ENCODE data around the gene CEACAM6.
A peak's percentile ranks its signal among the peaks of the same experiment; 100 is the strongest.
"Not testable (repeated sequence)": the region's sequence is repeated elsewhere in the genome, so short reads cannot be mapped to it uniquely, and the experiment has no call there.

The CEACAM6 gene

DNA sequence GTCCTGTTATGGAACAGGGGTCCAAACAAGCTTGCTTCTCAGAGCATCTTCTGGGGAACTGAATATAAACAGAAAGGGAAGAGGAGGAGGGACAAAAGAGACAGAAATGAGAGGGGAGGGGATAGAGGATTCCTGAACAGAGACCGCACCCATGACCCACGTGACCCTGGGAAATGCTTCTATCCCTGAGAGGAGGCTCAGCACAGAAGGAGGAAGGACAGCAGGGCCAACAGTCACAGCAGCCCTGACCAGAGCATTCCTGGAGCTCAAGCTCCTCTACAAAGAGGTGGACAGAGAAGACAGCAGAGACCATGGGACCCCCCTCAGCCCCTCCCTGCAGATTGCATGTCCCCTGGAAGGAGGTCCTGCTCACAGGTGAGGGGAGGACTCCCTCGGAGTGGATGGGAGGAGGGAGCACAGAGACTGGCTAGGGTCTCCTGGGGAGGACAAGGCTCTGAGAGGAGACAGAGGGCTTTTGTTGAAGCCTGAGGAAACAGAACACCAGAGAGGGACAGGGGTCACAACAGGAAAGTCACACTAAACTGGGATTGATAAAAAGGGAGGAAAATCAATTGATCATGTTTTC lies at the start of gene CEACAM6:
TSS of gene CEACAM6 (plus strand) at position 203 of the 586 bp plus-strand sequence. CDS start at position 312, 109 bp downstream.
- no peak for DNase-seq (ENCODE audit: low spot score)

DNA sequence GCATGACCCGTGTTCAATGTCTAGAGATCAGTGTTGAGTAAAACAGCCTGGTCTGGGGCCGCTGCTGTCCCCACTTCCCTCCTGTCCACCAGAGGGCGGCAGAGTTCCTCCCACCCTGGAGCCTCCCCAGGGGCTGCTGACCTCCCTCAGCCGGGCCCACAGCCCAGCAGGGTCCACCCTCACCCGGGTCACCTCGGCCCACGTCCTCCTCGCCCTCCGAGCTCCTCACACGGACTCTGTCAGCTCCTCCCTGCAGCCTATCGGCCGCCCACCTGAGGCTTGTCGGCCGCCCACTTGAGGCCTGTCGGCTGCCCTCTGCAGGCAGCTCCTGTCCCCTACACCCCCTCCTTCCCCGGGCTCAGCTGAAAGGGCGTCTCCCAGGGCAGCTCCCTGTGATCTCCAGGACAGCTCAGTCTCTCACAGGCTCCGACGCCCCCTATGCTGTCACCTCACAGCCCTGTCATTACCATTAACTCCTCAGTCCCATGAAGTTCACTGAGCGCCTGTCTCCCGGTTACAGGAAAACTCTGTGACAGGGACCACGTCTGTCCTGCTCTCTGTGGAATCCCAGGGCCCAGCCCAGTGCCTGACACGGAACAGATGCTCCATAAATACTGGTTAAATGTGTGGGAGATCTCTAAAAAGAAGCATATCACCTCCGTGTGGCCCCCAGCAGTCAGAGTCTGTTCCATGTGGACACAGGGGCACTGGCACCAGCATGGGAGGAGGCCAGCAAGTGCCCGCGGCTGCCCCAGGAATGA lies 48.4 kb upstream of the CEACAM6 start:
- DNase-seq (ENCODE audit: low spot score) = peak; percentile 83

DNA sequence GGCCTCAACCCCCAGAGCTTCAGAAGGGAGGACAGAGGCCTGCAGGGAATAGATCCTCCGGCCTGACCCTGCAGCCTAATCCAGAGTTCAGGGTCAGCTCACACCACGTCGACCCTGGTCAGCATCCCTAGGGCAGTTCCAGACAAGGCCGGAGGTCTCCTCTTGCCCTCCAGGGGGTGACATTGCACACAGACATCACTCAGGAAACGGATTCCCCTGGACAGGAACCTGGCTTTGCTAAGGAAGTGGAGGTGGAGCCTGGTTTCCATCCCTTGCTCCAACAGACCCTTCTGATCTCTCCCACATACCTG lies 47.9 kb upstream of the CEACAM6 start:
- DNase-seq (ENCODE audit: low spot score) = no peak

DNA sequence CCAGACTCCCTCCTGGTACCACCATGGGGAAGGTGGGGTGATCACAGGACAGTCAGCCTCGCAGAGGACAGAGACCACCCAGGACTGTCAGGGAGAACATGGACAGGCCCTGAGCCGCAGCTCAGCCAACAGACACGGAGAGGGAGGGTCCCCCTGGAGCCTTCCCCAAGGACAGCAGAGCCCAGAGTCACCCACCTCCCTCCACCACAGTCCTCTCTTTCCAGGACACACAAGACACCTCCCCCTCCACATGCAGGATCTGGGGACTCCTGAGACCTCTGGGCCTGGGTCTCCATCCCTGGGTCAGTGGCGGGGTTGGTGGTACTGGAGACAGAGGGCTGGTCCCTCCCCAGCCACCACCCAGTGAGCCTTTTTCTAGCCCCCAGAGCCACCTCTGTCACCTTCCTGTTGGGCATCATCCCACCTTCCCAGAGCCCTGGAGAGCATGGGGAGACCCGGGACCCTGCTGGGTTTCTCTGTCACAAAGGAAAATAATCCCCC lies 47.4 kb upstream of the CEACAM6 start:
- DNase-seq (ENCODE audit: low spot score) = no peak

DNA sequence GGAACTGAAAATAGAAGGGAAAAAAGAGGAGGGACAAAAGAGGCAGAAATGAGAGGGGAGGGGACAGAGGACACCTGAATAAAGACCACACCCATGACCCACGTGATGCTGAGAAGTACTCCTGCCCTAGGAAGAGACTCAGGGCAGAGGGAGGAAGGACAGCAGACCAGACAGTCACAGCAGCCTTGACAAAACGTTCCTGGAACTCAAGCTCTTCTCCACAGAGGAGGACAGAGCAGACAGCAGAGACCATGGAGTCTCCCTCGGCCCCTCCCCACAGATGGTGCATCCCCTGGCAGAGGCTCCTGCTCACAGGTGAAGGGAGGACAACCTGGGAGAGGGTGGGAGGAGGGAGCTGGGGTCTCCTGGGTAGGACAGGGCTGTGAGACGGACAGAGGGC lies 46.8 kb upstream of the CEACAM6 start, which contains the start of gene CEACAM5:
TSS of gene CEACAM5 (plus strand) at position 146 of the 400 bp plus-strand sequence. CDS start at position 252, 106 bp downstream.
- no peak for DNase-seq (ENCODE audit: low spot score)

DNA sequence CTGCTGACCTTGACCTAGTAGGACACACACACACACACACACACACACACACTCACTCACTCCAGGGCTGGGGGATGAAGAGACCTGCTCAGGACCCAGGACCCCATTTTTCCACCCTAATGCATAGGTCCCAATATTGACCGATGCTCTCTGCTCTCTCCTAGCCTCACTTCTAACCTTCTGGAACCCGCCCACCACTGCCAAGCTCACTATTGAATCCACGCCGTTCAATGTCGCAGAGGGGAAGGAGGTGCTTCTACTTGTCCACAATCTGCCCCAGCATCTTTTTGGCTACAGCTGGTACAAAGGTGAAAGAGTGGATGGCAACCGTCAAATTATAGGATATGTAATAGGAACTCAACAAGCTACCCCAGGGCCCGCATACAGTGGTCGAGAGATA lies 45.8 kb upstream of the CEACAM6 start:
- not testable (repeated sequence) for DNase-seq (ENCODE audit: low spot score)

DNA sequence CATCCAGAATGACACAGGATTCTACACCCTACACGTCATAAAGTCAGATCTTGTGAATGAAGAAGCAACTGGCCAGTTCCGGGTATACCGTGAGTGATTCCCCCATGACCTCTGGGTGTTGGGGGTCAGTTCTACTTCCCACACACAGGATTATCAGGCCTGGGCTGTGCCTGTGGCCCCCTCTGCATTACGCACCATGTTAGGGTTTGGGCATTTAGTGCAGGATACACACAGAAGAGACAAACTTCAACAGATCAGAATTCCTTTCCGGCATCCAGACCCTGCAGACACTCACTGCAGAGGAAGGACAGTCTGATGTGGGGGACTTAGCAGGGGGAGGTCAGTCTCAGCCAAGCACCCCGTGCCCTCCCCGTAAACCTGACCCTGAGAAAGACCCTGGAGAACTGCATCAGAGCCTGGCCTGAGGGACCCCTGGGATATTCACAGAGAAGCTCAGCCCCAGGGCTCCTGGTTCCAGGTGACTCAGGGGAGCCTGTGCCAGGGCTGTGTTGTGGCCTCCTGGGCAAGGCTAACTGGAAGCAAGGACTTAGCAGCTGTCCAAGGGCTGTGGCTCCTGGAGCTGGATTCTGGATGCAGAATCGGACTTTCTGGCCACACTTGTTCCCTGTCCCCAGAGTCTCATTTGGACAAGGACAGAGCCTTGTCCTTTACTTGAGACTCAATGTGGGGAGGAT lies 45.2 kb upstream of the CEACAM6 start:
- no peak for DNase-seq (ENCODE audit: low spot score)

DNA sequence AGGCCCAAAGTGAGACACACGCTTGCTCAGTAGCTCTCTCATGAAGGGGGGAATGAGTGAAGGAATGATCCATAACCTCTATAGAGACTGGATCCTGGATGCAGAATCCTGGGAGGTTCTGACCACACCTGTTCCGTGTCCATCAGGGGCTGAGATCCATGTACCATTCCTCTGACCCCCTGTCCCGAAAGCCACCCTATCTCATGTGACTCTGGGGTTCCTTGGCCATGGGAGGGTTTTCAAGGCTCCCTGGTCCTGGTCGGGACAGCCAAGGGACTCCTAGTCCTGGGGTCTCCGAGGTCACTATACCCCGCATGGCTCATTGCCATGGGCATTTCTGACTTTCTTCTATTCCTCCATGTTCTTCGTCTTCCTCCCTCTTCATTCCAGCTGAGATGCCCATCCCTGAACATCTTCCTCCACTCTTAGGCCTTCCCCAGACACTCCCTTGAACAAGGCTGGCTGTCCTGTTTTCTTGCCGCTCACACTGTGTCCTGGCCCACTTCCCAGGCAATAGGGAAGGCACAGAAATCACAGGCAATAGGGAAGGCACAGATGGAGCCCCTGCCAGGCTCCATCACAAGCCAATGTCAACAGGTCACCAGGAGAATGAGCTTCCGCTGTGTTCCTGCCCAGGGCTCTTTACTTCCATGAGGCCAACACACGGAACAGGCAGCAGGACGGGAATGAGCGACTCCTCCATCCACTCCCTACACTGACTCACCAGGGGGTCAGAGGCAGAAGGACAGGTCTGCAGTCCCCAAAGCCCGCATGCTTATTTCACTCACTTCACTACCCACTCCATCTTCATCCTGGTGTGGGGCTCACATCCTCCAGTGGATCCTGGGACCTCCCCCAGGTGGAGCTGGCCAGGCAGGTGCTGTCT lies 43.7 kb upstream of the CEACAM6 start:
- no peak for DNase-seq (ENCODE audit: low spot score)

DNA sequence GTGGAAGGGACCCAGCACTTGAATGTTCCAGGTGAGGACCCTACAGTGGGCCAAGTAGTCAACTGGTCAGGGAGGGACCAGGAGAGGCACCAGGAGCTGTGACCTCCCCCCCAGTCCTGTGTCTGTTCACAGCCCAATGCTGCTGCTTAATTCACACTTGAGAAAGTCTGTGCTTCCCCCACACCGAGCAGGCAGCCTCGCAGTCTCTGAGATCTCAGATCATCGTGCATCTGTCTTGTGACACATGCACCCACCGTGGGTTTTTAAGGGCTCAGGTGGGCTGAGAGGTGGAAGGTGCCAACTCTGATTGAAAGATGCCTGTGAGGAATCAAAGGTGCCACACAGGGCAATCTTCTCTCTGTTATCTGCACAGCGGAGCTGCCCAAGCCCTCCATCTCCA lies 40.7 kb upstream of the CEACAM6 start:
- no peak for DNase-seq (ENCODE audit: low spot score)

DNA sequence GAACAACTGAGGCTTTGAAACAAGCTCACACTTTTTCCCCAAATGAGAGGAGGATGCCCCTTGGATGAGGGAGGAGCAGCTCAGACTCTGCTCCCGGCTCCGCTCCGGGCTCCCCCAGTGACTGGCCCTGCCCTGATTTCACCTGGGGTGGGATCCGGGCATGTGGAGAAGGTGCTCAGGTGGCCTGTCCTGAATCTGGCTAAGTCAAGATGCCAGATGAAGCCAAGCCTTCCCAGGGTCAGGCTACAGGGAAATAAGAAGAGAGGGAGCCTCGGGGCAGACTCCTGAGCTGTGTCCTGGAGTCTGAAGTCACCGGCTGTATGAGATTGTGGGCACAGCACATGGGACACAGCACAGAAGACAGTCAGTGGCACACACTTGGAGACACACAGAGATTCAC lies 36.6 kb upstream of the CEACAM6 start:
- no peak for DNase-seq (ENCODE audit: low spot score)

DNA sequence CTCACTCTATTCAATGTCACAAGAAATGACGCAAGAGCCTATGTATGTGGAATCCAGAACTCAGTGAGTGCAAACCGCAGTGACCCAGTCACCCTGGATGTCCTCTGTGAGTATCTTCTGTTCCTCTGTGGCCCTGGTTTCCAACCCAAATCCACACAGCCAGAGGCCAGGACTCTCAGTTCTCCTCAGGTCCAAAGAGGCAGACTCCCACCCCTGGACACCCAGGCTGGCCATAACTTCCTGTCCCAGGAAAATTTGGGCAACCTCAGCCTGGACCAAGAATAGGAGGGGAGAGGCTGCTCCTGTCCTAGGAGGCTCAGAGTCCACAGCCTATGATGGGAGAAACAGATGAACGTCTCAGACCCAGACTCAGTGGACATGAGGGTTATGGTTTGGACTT lies 35.2 kb upstream of the CEACAM6 start:
- DNase-seq (ENCODE audit: low spot score) = no peak

DNA sequence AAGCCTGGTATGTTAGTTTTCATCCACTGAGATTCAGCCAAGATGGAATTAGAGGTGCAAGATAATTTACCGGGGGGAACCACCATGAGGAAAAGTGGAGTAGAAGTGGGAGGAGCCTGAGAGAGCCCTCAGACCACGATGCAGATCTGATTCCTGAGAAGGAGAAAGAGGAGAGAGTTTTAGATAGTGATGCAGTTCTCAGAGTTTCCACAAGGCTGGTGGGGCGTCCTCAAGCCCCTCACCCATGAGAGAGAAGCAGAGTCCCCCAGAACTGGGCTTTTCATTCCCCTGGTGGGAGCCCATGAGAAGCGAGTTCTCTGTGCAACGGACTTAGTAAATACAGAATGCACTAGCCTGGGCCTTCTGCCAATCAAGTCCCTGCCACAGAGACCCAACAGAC lies 28.8 kb upstream of the CEACAM6 start:
- no peak for DNase-seq (ENCODE audit: low spot score)

DNA sequence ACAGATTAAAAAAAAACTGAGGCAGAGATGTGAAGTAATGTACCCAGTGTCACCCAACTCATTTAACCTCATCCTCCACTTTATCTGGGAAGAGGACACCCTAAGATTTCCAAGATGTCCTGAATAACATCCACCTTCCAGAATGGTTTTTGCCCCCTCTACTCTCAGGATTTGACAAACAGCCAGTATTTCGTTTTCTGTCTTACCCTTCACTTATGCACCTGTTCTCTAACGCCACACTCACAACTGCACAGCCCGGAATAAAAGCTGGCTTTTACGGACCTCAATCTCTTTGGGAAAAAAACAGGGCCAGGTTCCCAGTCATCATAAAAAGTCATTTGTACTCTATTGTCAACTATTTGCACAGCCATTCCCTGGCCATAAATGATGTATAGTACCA lies 21.2 kb upstream of the CEACAM6 start:
- DNase-seq (ENCODE audit: low spot score) = no peak

DNA sequence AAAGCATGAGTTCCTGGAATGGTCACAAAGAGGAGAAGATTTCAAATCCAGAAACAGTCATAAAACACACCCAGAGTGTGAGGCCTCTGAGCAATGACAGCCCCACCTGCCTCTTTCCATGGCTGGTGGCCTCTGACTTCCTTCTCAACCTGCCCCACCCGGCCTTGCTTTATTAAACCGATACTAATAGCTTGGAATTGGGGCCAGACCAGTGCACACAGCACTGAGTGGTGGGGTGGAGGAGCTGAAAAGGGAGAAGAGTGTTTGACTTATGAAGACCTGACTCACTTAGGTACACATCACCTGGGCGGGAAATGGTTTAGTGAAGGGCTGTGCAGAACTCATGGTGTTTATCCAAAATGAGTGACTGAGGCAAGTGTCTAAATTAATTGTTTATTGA lies 20.7 kb upstream of the CEACAM6 start:
- no peak for DNase-seq (ENCODE audit: low spot score)

DNA sequence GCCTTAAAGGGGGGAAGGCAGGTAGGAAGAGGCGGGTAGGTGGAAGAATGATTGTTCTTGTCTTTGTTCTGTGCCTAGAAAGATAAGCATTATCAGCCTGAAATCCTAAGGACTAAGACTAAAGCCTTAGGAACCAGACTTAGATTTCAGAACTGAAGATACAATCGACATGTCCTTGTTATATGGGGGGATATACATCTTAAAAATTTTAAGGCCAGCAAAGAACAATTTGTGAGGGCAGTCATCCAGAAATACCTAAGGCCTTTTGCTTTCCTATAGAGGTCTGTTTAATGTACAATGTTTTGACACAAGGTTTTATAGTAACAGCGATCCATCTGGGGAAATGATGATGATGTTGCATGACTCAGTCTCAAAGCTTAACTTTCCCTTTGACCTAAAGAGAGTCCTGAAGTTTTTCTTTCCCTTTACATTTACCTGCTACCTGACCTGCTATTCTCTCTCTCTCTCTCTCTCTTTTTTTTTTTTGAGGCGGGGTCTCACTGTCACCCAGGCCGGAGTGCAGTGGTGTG lies 20.2 kb upstream of the CEACAM6 start:
- no peak for DNase-seq (ENCODE audit: low spot score)

DNA sequence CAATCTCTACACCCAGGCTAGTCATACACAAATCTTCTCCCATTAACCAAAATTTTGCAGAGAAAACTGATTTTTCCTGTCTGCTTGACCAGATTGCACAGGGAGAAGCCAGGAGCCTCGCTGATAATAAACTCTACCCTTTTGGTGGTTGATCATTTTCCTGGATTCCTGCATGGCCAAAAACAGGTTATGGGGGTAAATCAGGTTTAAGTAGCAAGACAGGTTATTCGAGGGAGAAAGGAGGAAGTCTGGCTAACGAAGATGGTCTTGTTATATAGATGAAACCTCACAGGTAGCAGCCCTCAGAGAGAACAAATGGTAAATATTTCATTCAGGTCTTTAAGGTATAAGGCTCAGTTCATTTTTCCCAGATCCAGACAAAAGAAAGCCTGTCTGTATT lies 16.0 kb upstream of the CEACAM6 start:
- DNase-seq (ENCODE audit: low spot score) = no peak

DNA sequence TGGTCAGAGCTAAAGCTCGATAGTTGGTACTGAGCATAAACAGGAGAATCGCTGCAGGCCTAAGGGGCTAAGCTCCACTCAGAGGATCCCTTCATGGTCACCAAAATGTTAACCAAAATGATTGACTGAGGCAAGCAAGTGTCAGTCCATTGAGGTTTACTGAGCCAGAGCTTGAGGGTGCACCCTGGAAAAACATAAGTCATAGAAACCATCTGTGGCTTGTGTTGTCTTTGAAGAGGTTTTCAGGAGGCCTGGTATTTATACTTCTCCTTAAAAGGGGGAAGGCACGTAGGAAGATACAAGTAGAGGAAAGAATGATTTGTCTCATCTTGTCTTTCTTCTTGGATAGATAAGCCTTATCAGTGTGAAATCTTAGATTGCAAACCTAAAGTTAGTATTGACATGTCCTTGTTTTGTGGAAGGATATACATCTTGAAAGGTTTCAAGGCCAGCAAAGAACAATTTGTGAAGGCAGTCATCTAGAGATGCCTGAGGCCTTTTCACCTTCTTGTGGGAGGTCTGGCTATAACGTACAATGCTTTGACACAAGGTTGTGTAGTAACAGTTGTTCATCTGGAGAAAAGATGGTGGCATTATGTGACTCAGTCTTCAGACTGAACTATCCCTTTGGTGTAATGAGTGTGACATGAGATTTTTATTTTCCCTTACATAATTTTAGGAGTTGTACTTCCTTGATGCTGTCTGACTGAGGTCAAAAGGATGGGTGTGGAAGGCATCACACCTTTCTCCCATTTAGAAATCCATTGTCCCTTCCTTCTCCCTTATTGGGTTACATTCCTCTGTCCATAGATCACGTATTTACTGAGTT lies 14.7 kb upstream of the CEACAM6 start:
- DNase-seq (ENCODE audit: low spot score) = no peak

DNA sequence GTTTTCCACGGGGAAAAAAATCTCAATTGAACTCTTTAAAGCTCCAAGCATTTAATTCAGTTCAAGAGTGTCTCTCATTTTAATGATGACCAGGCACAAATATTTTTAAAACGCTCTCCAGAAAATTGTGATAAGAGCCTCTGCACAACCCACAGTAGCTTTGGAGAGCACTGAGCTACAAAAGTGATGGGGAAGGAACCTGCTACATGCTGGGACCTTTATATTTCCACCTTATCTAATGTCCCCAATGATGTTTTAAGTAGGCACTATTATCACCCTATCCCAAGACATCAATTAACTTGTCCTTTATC lies 14.1 kb upstream of the CEACAM6 start:
- DNase-seq (ENCODE audit: low spot score) = no peak

DNA sequence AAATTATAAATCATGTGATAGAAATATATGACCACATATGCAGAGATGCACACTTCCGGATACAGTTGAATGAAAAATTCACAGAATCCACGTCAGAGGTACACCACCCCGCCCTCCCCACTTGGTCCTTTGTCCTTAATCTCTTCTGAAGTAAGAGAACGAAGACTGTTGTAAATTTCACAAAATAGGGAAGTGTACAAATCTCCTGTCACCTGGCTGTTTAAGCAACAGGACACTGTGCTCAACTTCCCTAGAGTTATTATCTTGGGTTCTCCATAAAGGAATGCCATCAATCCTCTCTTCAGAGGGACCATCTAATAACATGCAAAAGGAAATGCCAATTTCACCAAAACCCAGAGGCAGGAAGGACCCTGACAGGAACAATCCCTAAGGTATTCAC lies 10.5 kb upstream of the CEACAM6 start:
- no peak for DNase-seq (ENCODE audit: low spot score)

DNA sequence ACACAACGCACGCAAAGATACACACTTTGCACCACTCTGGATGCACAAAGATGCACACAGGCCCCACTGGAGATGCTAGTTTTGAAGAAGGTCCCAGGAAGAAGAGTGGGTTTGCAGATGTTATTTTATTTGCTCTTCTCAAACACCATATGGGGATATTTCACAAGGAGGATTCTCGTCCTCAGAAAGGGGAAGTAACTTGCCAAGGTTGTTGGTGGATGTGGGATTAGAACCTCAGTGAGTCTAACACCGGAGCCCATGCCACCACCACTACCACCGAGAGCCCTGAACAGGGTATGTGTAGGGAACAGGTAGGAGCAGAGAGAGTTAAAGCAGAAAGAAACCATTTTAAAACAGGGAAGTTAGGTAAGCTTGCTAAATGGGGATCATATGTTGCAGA lies 9.6 kb upstream of the CEACAM6 start:
- no peak for DNase-seq (ENCODE audit: low spot score)

DNA sequence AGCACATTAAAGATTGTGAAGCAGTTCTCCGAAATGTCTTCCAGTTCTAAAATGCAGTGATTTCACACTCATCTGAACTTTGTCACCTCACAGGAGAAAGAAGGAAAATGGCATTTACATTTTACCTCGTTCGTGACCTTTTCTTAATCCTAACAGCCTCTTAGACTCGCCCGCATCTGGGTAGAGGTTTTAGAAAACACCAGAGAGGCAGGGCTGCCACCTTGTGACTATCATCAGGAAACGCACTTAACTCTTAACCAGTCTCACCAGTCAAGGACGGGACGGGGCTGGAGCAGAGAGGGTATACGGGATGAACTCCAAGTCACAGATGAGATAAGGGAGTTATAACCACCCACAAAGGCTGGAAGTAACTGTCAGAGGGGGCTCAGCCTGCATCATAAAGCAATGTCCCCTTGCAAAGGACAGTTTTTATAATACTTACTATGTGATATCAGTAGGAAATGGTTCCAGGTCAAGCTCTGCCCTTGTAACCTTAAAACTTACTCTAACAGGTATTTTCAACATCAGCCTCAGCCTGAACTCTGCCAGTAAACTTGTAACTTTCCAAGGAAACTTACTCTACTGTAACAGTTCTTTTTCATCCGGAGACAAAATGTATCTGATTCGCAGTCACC lies 8.6 kb upstream of the CEACAM6 start:
- peak; percentile 35 for DNase-seq (ENCODE audit: low spot score)
